Measurements from ENCODE around the gene ANKRD36. TPM values are rescaled to one million over a fixed set of nuclear protein-coding genes. Genes with fewer than 3 reads are reported as not detected.
"Not testable (repeated sequence)": the region's sequence is repeated elsewhere in the genome, so short reads cannot be mapped to it uniquely, and the experiment has no call there.

The ANKRD36 gene
- total RNA-seq, 2 experiments from 2014 or later, result 37.6 to 85.4 TPM

DNA sequence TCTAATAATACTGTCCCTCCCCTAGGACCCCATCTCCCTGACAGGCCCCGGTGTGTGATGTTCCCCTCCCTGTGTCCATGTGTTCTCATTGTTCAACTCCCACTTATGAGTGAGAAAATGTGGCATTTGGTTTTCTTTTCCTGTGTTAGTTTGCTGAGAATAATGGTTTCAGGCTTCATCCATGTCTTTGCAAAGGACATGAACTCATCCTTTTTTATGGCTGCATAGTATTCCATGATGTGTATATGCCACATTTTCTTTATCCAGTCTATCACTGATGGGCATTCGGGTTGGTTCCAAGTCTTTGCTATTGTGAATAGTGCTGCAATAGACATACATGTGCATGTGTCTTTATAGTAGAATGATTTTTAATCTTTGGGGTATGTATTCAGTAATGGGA is 55.6 kb downstream of the ANKRD36 start:
- H3K4me3 Mint-ChIP-seq, H3K27ac Mint-ChIP-seq, DNase-seq, H3K27me3 Mint-ChIP-seq, H3K4me1 Mint-ChIP-seq, ATAC-seq, CTCF ChIA-PET: not testable (repeated sequence)
- Mint-ChIP-seq H3K36me3 (peaks cover 44% of the 10 kb centered on the region), H3K9me3 (ENCODE audit: low read depth) (peaks cover 14% of the 10 kb centered on the region)

- H3K9me3 Mint-ChIP-seq (ENCODE audit: low read depth); H3K4me3 Mint-ChIP-seq; DNase-seq; H3K27ac Mint-ChIP-seq; ATAC-seq; H3K27me3 Mint-ChIP-seq; CTCF ChIA-PET; H3K4me1 Mint-ChIP-seq: not testable (repeated sequence)
- peaks cover 24% of the 10 kb centered on the region for H3K36me3 Mint-ChIP-seq
These were observed 67.4 kb downstream of the ANKRD36 start for GRCh38 chr2:97180391-97180790.

- DNase-seq; H3K4me3 Mint-ChIP-seq; CTCF ChIA-PET; H3K27me3 Mint-ChIP-seq; H3K27ac Mint-ChIP-seq; H3K9me3 Mint-ChIP-seq (ENCODE audit: low read depth); H3K4me1 Mint-ChIP-seq; ATAC-seq: not testable (repeated sequence)
- H3K36me3 Mint-ChIP-seq, result peaks cover 39% of the 10 kb centered on the region
These were observed 82.4 kb downstream of the ANKRD36 start for GRCh38 chr2:97195349-97195748.

DNA sequence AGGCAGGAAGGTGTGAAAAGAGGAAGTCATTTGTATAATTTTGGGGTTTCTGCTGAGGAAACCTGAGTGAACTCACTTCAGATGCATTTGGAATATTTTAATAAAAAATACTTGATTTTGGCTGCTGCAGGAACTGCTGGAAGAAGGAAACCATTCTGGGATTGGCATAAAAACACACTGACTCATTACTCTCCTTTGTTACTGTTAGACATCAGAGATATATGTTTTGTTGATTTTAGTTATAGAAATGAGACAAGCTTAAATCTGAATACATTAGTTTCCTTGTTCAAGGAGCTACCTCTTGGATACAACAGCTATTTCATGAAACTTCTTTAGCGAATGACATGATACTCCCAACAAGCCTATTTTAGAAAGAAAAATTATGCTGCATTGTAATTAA is 84.3 kb downstream of the ANKRD36 start:
- H3K27me3 Mint-ChIP-seq; H3K4me3 Mint-ChIP-seq; DNase-seq; CTCF ChIA-PET; ATAC-seq; H3K9me3 Mint-ChIP-seq (ENCODE audit: low read depth); H3K27ac Mint-ChIP-seq; H3K4me1 Mint-ChIP-seq: not testable (repeated sequence)
- peaks cover 30% of the 10 kb centered on the region for H3K36me3 Mint-ChIP-seq

- H3K36me3 Mint-ChIP-seq, result peaks cover 19% of the 10 kb centered on the region
- H3K4me3 Mint-ChIP-seq, H3K27me3 Mint-ChIP-seq: not testable (repeated sequence)
These were observed 87.9 kb downstream of the ANKRD36 start for GRCh38 chr2:97200887-97201286.

DNA sequence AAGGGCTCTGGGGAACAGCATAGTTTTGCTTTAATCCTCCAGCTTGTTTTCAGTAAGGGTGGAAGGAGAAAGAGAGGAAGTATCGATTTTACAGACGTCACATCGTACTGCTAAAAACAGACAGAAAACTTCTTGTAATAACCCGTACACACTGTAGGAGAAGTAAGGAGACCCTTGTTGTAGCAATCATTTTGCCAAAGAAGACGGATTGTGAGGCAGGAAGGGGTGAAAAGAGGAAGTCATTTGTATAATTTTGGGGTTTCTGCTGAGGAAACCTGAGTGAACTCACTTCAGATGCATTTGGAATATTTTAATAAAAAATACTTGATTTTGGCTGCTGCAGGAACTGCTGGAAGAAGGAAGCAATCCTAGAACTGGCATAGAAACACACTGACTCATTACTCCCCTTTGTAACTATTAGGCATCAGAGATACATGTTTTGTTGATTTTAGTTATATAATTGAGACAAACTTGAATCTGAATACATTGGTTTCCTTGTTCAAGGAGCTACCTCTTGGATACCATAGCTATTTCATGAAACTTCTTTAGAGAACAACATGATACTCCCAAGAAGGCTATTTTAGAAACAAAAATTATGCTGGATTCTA is 89.8 kb downstream of the ANKRD36 start:
- H3K4me1 Mint-ChIP-seq; H3K27me3 Mint-ChIP-seq; ATAC-seq; H3K9me3 Mint-ChIP-seq (ENCODE audit: low read depth); CTCF ChIA-PET; H3K4me3 Mint-ChIP-seq; H3K27ac Mint-ChIP-seq; DNase-seq: not testable (repeated sequence)
- H3K36me3 Mint-ChIP-seq, result peaks cover 13% of the 10 kb centered on the region

More at GRCh38 chr2:97200887-97201286, 87.9 kb downstream of the ANKRD36 start:
- H3K9me3 Mint-ChIP-seq (ENCODE audit: low read depth); H3K4me1 Mint-ChIP-seq; ATAC-seq; CTCF ChIA-PET; H3K27ac Mint-ChIP-seq; DNase-seq: not testable (repeated sequence)

DNA sequence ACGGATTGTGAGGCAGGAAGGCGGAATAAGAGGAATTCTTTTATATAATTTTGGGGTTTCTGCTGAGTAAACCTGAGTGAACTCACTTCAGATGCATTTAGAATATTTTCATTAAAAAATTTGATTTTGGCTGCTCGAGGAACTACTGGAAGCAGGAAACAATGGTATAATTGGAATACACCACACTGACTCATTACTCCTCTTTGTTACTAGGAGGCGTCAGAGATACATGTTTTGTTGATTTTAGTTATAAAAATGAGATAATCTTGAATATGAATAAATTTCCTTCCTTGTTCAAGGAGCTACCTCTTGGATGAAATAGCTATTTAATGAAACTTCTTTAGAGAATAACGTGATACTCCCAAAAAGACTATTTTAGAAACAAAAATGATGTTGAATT is 97.4 kb downstream of the ANKRD36 start:
- CTCF ChIA-PET, result no interaction called here
- ATAC-seq, result no peak
- no peak for DNase-seq
- Mint-ChIP-seq H3K9me3 (ENCODE audit: low read depth) (no peaks in the 10 kb centered on the region), H3K4me3 (no peak overlapping the region), H3K4me1 (no peaks in the 10 kb centered on the region), H3K27ac (no peak overlapping the region), H3K27me3 (no peaks in the 10 kb centered on the region), H3K36me3 (peaks cover 24% of the 10 kb centered on the region)

DNA sequence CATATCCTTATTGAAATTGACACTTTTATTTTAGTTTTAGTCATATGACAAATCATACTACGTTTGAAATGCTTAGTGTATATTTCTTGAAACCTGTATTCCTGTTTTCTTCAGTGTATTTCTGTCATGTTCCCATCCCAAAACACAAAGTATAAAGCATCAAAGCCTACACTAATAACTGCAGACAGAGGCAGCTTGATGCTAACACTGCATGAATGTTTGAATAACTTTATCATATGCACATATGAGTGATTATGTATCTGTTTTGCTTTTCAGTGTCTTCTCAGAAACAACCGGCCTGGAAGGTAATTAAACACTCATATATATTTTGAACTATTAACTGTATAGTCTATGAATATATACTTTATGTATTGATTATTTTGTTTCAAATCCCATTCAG is 102.1 kb downstream of the ANKRD36 start:
- peaks cover 31% of the 10 kb centered on the region for H3K36me3 Mint-ChIP-seq
- H3K4me1 Mint-ChIP-seq; CTCF ChIA-PET; DNase-seq; H3K4me3 Mint-ChIP-seq; ATAC-seq; H3K27me3 Mint-ChIP-seq; H3K27ac Mint-ChIP-seq; H3K9me3 Mint-ChIP-seq (ENCODE audit: low read depth): not testable (repeated sequence)

DNA sequence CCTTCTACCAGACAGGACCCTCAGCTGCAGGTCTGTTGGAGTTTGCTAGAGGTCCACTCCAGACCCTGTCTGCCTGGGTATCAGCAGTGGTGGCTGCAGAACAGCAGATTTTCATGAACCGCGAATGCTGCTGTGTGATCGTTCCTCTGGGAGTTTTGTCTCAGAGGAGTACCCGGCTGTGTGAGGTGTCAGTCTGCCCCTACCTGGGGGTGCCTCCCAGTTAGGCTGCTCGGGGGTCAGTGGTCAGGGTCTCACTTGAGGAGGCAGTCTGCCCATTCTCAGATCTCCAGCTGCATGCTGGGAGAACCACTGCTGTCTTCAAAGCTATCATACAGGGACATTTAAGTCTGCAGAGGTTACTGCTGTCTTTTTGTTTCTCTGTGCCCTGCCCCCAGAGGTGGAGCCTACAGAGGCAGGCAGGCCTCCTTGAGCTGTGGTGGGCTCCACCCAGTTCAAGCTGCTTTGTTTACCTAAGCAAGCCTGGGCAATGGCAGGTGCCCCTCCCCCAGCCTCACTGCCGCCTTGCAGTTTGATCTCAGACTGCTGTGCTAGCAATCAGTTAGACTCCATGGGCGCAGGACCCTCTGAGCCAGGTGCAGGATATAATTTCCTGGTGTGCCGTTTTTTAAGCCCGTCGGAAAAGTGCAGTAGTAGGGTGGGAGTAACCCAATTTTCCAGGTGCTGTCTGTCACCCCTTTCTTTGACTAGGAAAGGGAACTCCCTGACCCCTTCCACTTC is 118.1 kb downstream of the ANKRD36 start:
- H3K9me3 Mint-ChIP-seq (ENCODE audit: low read depth); H3K27ac Mint-ChIP-seq; DNase-seq; H3K27me3 Mint-ChIP-seq; H3K4me3 Mint-ChIP-seq; H3K4me1 Mint-ChIP-seq; ATAC-seq; CTCF ChIA-PET: not testable (repeated sequence)
- H3K36me3 Mint-ChIP-seq, result peaks cover 39% of the 10 kb centered on the region

DNA sequence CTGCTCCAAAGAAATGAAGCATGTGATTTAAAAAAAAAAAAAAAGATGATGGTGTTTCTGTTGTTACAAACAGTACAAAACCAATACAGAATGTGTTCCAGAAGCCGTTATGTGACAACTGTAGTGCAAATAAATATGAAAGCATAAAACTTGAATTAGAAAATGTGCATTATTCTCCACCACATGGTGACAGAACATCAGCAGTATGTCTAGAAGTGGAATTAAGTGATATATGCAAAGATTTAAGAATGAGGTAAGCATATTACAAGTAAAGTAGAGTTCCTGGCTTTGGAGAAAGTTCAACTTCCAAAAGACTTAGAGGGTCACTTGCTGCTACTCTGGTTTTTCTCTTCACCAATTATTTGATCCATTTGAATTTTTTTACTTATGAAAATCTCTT is 120.0 kb downstream of the ANKRD36 start:
- H3K27ac Mint-ChIP-seq; H3K4me1 Mint-ChIP-seq; H3K9me3 Mint-ChIP-seq (ENCODE audit: low read depth); H3K27me3 Mint-ChIP-seq; DNase-seq; CTCF ChIA-PET; H3K4me3 Mint-ChIP-seq; ATAC-seq: not testable (repeated sequence)
- H3K36me3 Mint-ChIP-seq, result peaks cover 27% of the 10 kb centered on the region

DNA sequence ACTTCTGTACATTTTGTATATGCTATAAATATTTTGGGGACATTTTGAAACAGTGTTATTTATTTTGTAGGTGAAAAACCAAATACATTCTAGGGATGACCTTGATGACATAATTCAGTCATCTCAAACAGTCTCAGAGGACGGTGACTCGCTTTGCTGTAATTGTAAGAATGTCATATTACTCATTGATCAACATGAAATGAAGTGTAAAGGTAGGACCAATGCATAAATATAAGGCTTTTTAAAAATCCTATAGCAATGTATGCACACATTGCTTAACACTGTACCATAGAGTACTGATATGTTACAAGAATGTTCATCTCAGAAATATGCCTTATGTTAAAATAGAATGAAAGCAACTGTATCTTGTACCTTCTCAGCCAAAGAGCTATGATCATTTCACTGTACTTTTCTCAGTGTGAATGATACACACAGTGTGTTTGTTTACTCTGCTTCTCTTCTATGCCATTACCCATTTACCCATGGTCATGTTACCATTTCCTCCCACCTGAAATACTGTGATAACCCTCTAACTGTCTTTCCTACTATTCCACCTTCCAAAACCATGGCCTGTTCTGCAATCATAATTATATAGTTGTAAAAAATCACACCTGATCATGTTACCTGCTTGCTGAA is 120.8 kb downstream of the ANKRD36 start:
- ATAC-seq; DNase-seq; H3K27me3 Mint-ChIP-seq; H3K27ac Mint-ChIP-seq; H3K4me1 Mint-ChIP-seq; H3K4me3 Mint-ChIP-seq; CTCF ChIA-PET; H3K9me3 Mint-ChIP-seq (ENCODE audit: low read depth): not testable (repeated sequence)
- peaks cover 24% of the 10 kb centered on the region for H3K36me3 Mint-ChIP-seq

DNA sequence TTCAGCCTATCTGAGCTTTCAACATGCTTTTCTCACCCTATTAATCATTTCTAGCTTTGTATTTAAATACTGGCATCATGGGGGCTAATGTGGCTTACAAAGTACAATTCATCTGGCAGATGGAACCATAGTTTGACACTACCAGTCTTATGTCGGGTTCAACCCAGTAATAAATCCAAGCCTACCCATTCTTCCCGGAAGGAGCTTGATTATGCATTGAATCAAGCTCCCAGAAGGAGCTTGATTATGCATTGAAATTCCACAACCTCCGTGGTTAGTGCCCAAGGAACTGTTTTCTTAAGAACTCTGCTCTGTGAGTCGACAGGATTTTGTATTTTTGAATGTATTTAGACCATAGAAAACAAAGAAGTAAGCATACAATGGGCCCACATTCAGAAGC is 148.2 kb downstream of the ANKRD36 start:
- H3K27me3 Mint-ChIP-seq; CTCF ChIA-PET; H3K4me1 Mint-ChIP-seq; H3K36me3 Mint-ChIP-seq; H3K27ac Mint-ChIP-seq; ATAC-seq; DNase-seq; H3K4me3 Mint-ChIP-seq; H3K9me3 Mint-ChIP-seq (ENCODE audit: low read depth): not testable (repeated sequence)

- H3K9me3 Mint-ChIP-seq (ENCODE audit: low read depth); ATAC-seq; DNase-seq; H3K4me1 Mint-ChIP-seq; H3K27me3 Mint-ChIP-seq; H3K27ac Mint-ChIP-seq; CTCF ChIA-PET; H3K4me3 Mint-ChIP-seq: not testable (repeated sequence)
- peaks cover 11% of the 10 kb centered on the region for H3K36me3 Mint-ChIP-seq
These were observed 153.5 kb downstream of the ANKRD36 start for GRCh38 chr2:97266449-97266848.
